ENCODE data around the gene CDKN2B-AS1. TPM values are rescaled to one million over a fixed set of nuclear protein-coding genes. Genes with fewer than 3 reads are reported as not detected.

Gene CDKN2B-AS1
- total and polyA plus RNA-seq, 2 of the 13 experiments (the other 11 are each of a cell fraction or from before 2014, with no cell fraction given) = 0.64 to 2.3 TPM

DNA sequence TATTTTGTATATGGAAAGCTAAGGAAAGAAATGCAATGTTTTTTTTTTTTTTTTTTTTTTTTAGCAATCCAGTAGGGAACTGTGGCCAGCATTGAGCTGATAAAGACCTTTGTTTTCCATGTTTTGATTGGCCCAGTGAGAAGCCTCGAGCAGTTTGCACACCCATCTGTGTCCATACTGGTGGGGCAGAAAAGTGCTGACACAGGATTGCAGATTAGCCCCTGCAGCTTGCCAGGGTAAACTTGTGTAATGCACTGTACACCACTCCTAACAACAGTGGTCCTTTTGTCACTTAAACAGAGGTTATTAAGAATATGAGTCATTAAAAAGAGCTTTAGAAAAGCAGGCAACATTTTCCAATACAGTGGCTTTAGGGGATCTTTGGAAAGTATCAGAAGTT, 147.3 kb downstream of the CDKN2B-AS1 start:
- H3K4me3 ChIP-seq (replicated peaks in 1 of 3; ENCODE audit: insufficient read depth in 1 of 3, low read depth in 2 of 3, low read length in 3 of 3) = no peak overlapping the region
- no peaks in the 10 kb centered on the region for H3K9me3 ChIP-seq (ENCODE audit: low read length)
- ChIA-PET POLR2A (no interaction called here), CTCF (ENCODE audit: low intra/inter-chr PET ratio, low total read pairs) (no interaction called here)
- DNase-seq (ENCODE audit: low spot score) (peak; percentile 8), ATAC-seq (no peak), FAIRE-seq (no peak)
- intact Hi-C loops (cut with micrococcal nuclease; ENCODE audit: unreplicated experiment) = no loop called here
- H4K20me1 ChIP-seq (ENCODE audit: insufficient read depth, low read length) = no peaks in the 10 kb centered on the region
- H3K9ac ChIP-seq (ENCODE audit: insufficient read depth, low read depth, low read length) = no peak overlapping the region
- H3K4me1 ChIP-seq (ENCODE audit: insufficient read depth, low read length) = no peaks in the 10 kb centered on the region
- no peak overlapping the region for H3K4me2 ChIP-seq (ENCODE audit: low read depth, low read length)
- H3K27me3 ChIP-seq (ENCODE audit: control insufficient read depth in 1 of 2, insufficient read depth in 2 of 2, low read length in 2 of 2) = 0 out of 5 replicates have a peak, but pooled peaks cover 0 to under 1% of the 10 kb centered on the region in 2 experiments
- H2AFZ ChIP-seq (ENCODE audit: low read length) = no peak overlapping the region
- BruUV-seq (replicated peaks) = no TSS peak
- TF ChIP-seq ZFAT (CRISPR knock-in tag; conservative IDR thresholded peaks at IDR 0.05) (no peak), MAFK (conservative IDR thresholded peaks at IDR 0.05 in 1 of 2, IDR thresholded peaks at IDR 0.05 in 1 of 2; ENCODE audit: low read length in 2 of 2) (peak; percentile 77 to 88), MEF2D (CRISPR knock-in tag; IDR thresholded peaks at IDR 0.05) (no peak), MAFF (IDR thresholded peaks at IDR 0.05; ENCODE audit: low read depth, low read length) (peak; percentile 82)
- TF ChIP-seq, protein P1, sequence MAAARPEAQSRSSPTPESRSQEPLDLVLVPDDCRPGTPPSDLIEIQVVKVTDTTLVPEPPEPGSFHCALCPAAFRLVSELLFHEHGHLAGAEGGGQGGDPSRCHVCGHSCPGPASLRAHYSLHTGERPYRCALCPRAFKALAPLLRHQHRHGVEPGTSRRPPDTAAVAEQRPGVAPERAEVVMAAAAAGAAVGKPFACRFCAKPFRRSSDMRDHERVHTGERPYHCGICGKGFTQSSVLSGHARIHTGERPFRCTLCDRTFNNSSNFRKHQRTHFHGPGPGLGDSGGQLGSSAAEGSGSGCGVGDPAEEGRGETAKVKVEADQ (CRISPR knock-in tag; IDR thresholded peaks at IDR 0.05; ENCODE audit: borderline replicate concordance) = no peak
- H3K79me2 ChIP-seq (ENCODE audit: insufficient read depth, low read length) = no peaks in the 10 kb centered on the region
- 0% methylated on average over 1 of the region's 1 CpG for WGBS (ENCODE audit: low lambda C conversion rate)
- in situ Hi-C loops (cut with HindIII; ENCODE audit: extremely low pct_ligation_motif_present, low pct_unique_long_range_greater_than_20kb) = no loop called here
- no peak overlapping the region for H3K27ac ChIP-seq (ENCODE audit: extremely low read length, insufficient read depth, low read length)
- H3K36me3 ChIP-seq (replicated peaks in 1 of 2; ENCODE audit: control insufficient read depth in 1 of 2, insufficient read depth in 2 of 2, low read length in 2 of 2) = no peaks in the 10 kb centered on the region

GRCh38 chr9:22142671-22143070, 148.1 kb downstream of the CDKN2B-AS1 start:
- Histone ChIP-seq H3K9me3 (ENCODE audit: low read length) (no peaks in the 10 kb centered on the region), H4K20me1 (ENCODE audit: insufficient read depth, low read length) (no peaks in the 10 kb centered on the region), H3K4me3 (replicated peaks in 1 of 3; ENCODE audit: insufficient read depth in 1 of 3, low read depth in 2 of 3, low read length in 3 of 3) (no peak overlapping the region), H3K9ac (ENCODE audit: insufficient read depth, low read depth, low read length) (no peak overlapping the region), H3K27ac (ENCODE audit: extremely low read length, insufficient read depth, low read length) (no peak overlapping the region), H3K36me3 (replicated peaks in 1 of 2; ENCODE audit: control insufficient read depth in 1 of 2, insufficient read depth in 2 of 2, low read length in 2 of 2) (no peaks in the 10 kb centered on the region), H2AFZ (ENCODE audit: low read length) (no peak overlapping the region), H3K4me2 (ENCODE audit: low read depth, low read length) (no peak overlapping the region), H3K27me3 (ENCODE audit: control insufficient read depth in 1 of 2, insufficient read depth in 2 of 2, low read length in 2 of 2) (0 out of 5 replicates have a peak, but pooled peaks cover 0 to 1% of the 10 kb centered on the region in 2 experiments), H3K4me1 (ENCODE audit: insufficient read depth, low read length) (no peaks in the 10 kb centered on the region), H3K79me2 (ENCODE audit: insufficient read depth, low read length) (no peaks in the 10 kb centered on the region)
- POLR2A ChIA-PET = no interaction called here
- no TSS peak for BruUV-seq (replicated peaks)
- ATAC-seq (no peak), DNase-seq (ENCODE audit: low spot score) (no peak), FAIRE-seq (no peak)
- CTCF ChIA-PET (ENCODE audit: low intra/inter-chr PET ratio, low total read pairs) = no interaction called here
- WGBS (ENCODE audit: low lambda C conversion rate) = 2% methylated on average over 2 of the region's 2 CpGs
- TF ChIP-seq, protein P2, sequence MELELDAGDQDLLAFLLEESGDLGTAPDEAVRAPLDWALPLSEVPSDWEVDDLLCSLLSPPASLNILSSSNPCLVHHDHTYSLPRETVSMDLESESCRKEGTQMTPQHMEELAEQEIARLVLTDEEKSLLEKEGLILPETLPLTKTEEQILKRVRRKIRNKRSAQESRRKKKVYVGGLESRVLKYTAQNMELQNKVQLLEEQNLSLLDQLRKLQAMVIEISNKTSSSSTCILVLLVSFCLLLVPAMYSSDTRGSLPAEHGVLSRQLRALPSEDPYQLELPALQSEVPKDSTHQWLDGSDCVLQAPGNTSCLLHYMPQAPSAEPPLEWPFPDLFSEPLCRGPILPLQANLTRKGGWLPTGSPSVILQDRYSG (CRISPR knock-in tag; IDR thresholded peaks at IDR 0.05) = no peak
- TF ChIP-seq ZNF792 (CRISPR knock-in tag; IDR thresholded peaks at IDR 0.05) = 0 out of 2 replicates have a peak, but pooled peaks have one; percentile 25
- intact Hi-C loops (cut with micrococcal nuclease; ENCODE audit: unreplicated experiment) = no loop called here
- in situ Hi-C loops (cut with HindIII; ENCODE audit: extremely low pct_ligation_motif_present, low pct_unique_long_range_greater_than_20kb) = no loop called here

All from HepG2 (cell line).